Left ventricle myocardium inferior (tissue), 1 donor: ENCODE data around the gene FAM117B. TPM values are rescaled to one million over a fixed set of nuclear protein-coding genes. Genes with fewer than 3 reads are reported as not detected.

ENCODE experiments used
- DNase-seq: peaks from one replicate; pipeline ENCODE4 v3.0.0-alpha.2; 2020
- H3K27ac ChIP-seq: fragments of 200-600 bp; replicated peaks from 2 replicates; pipeline ENCODE4 v1.8.0; 2021
- H3K27me3 ChIP-seq: fragments of 200-600 bp; 2 replicates; pipeline ENCODE4 v1.8.0; 2021; ENCODE audit warnings: low read depth
- H3K36me3 ChIP-seq: fragments of 200-600 bp; 2 replicates; pipeline ENCODE4 v1.8.0; 2021
- H3K4me1 ChIP-seq: fragments of 200-600 bp; 2 replicates; pipeline ENCODE4 v1.8.0; 2021
- H3K4me3 ChIP-seq: fragments of 200-600 bp; 2 replicates; pipeline ENCODE4 v1.8.0; 2021; ENCODE audit warnings: mild to moderate bottlenecking, moderate library complexity
- H3K9me3 ChIP-seq: fragments of 200-600 bp; replicated peaks from 2 replicates; pipeline ENCODE4 v1.8.0; 2021
- intact Hi-C: fragments of 100-400 bp; cut with micrococcal nuclease; formaldehyde crosslinking; loops from one replicate; pipeline ENCODE4 v1.11.0; 2022
- total RNA-seq: library from RNA; stranded (reverse); fragmentation: NEBNext Ultra II Directional; extraction: Animal tissue kit (Norgen Biotek cat#: 25700); gene quantifications from one replicate; pipeline ENCODE4 v1.2.1, GENCODE V29; 2021
- TF ChIP-seq, protein P1 (sequence below): fragments of 200-600 bp; IDR thresholded peaks from 2 replicates; pipeline ENCODE4 v1.8.0; 2021; ENCODE audit warnings: antibody characterized with exemption, mild to moderate bottlenecking, borderline replicate concordance
- donor health status: DM: no; HTN: yes; CAD: no; lungs with severe emphysema.

The FAM117B gene
- total RNA-seq, 1 donor from 2014 or later, result 2.4 TPM

DNA sequence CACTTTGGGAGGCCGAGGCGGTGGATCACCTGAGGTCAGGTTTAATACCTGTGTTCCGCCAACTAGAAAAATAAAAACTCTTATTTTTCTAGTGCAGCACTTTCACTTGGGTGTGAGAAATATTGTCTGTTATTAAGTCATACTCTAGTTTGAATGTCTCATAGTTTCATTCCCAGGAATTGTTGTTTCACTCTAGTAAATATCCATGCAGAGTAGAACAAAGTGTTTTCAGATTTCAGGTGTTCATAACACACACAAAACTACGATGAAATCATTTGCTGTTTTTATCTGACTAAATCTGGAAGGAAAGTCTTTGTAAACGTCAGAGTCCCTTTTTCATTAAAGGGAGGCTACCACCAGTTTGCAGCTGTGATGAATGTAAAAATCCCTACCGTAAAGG lies 4.0 kb downstream of the FAM117B start:
- H3K4me1 ChIP-seq, result peaks cover 43% of the 10 kb centered on the region
- no peak for DNase-seq
- H3K27ac ChIP-seq, result no peak overlapping the region
- H3K4me3 ChIP-seq, result no peak overlapping the region
- no peaks in the 10 kb centered on the region for H3K36me3 ChIP-seq
- intact Hi-C loops, result no loop called here
- TF ChIP-seq, protein P1, sequence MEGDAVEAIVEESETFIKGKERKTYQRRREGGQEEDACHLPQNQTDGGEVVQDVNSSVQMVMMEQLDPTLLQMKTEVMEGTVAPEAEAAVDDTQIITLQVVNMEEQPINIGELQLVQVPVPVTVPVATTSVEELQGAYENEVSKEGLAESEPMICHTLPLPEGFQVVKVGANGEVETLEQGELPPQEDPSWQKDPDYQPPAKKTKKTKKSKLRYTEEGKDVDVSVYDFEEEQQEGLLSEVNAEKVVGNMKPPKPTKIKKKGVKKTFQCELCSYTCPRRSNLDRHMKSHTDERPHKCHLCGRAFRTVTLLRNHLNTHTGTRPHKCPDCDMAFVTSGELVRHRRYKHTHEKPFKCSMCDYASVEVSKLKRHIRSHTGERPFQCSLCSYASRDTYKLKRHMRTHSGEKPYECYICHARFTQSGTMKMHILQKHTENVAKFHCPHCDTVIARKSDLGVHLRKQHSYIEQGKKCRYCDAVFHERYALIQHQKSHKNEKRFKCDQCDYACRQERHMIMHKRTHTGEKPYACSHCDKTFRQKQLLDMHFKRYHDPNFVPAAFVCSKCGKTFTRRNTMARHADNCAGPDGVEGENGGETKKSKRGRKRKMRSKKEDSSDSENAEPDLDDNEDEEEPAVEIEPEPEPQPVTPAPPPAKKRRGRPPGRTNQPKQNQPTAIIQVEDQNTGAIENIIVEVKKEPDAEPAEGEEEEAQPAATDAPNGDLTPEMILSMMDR, result no peak
- no peaks in the 10 kb centered on the region for H3K9me3 ChIP-seq
- H3K27me3 ChIP-seq, result no peaks in the 10 kb centered on the region

DNA sequence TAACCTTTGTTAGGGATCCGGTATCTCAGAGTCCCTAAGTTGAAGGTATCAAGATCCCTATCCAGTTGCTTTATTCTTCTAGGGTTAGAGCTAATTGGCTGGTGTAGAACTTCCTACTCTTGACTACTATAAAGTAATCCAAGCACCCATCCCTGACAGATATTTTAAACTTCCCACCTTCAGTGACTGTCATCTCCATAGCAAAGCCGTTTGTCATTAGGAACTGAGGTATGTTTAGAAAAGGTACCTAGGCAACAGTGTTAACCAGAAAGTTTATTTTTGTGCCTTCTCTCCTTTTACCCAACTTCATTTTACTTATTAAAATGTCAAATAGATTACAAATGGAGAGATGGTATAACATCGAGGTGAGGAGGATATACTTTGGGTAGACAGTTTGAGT lies 4.5 kb downstream of the FAM117B start:
- intact Hi-C loops, result no loop called here
- Histone ChIP-seq H3K9me3 (no peaks in the 10 kb centered on the region), H3K36me3 (no peaks in the 10 kb centered on the region), H3K27me3 (no peaks in the 10 kb centered on the region), H3K27ac (no peak overlapping the region), H3K4me1 (peaks cover 42% of the 10 kb centered on the region), H3K4me3 (no peak overlapping the region)
- TF ChIP-seq, protein P1, result no peak
- DNase-seq, result no peak

DNA sequence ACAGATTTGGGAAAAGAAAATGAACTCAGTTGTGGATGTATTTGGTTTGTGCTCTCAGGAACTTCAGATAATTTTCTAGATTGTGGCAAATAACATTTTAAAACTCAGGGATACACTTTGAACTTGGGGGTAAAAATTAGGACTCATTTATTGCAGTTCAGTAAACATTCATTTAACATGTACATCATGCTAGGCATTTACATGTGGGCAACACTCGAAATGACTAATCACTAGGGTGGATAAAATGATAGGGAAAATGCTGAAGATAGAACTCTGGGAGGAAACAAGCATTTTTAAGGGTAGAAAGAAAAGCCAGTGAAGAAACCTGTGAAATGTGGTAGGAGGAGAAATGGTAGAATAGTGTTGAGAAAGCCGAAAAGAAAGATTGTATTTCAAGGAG lies 7.8 kb downstream of the FAM117B start:
- TF ChIP-seq, protein P1, result no peak
- DNase-seq, result no peak
- Histone ChIP-seq H3K4me1 (peaks cover 38% of the 10 kb centered on the region), H3K4me3 (no peak overlapping the region), H3K27me3 (no peaks in the 10 kb centered on the region), H3K9me3 (no peaks in the 10 kb centered on the region), H3K27ac (peak overlapping the region; percentile 21), H3K36me3 (no peaks in the 10 kb centered on the region)
- intact Hi-C loops, result no loop called here

DNA sequence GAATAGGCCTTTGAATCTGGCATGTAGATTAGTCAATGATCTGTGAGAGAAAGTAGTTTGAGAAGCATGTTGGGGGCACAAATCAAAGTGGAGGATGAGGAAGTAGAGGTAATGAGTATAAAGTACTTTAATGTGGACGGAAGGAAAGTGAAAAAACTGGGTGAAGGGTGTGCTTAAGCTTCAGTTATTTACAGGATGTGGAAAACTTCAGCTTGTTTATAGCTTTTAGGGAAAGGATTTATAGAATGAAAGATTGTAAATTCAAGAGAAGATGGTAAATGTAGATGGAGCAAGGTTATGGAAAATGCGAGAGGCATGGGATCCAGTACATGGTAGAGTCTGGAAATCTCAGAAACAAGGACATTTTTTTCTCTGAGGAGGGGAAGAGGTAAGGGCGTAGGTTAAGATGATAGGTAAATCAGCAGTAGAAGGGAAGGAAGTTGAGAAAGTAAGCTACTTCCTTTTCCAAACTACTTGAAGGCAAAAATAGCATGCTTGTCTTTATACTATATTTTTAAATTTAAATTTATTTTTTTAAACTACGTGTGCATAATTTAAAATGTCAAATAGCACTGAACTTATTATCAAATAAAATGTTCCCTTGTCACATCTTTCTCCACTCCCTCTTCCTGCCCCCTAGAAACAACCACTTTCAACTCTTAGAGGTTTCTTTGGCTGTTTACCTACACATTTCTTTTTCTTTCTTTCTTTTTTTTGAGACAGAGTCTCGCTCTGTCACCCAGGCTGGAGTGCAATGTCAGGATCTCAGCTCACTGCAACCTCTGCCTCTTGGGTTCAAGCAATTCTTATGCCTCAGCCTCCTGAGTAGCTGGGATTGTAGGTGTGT lies 8.5 kb downstream of the FAM117B start:
- Histone ChIP-seq H3K27ac (peak overlapping the region; percentile 21), H3K36me3 (no peaks in the 10 kb centered on the region), H3K27me3 (no peaks in the 10 kb centered on the region), H3K4me3 (no peak overlapping the region), H3K4me1 (peaks cover 42% of the 10 kb centered on the region), H3K9me3 (no peaks in the 10 kb centered on the region)
- DNase-seq, result no peak
- intact Hi-C loops, result no loop called here
- TF ChIP-seq, protein P1, result no peak

DNA sequence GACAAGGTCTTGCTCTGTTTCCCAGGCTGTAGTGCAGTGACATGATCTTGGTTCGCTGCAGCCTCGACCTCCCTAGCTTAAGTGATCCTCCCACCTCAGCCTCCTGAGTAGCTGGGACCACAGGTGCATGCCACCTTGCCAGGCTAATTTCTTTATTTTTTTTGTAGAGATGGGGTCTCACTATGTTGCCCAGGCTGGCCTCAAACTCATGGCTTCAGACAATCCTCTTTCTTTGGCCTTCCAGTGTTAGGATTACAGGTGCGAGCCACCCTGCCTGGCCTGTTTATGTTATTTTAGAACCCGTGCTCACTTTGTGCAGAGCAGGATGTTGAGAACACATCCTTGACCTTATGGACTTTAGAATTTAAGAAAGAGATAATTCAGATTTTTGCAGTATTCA lies 17.4 kb downstream of the FAM117B start:
- Histone ChIP-seq H3K4me3 (no peak overlapping the region), H3K4me1 (peaks cover 19% of the 10 kb centered on the region), H3K27me3 (no peaks in the 10 kb centered on the region), H3K27ac (no peak overlapping the region), H3K36me3 (no peaks in the 10 kb centered on the region), H3K9me3 (no peaks in the 10 kb centered on the region)
- TF ChIP-seq, protein P1, result no peak
- intact Hi-C loops, result no loop called here
- DNase-seq, result no peak
